Astrocyte (in vitro differentiated cells and primary cell): Measurements from ENCODE around the gene NECTIN1. TPM values are rescaled to one million over a fixed set of nuclear protein-coding genes. Genes with fewer than 3 reads are reported as not detected.

Source experiments
- DNase-seq: peaks from one replicate; pipeline ENCODE4 v3.0.0-alpha.2; 2010; ENCODE audit warnings: low read depth
- FAIRE-seq: peaks from 2 replicates; lab custom pipeline; 2011; peaks lifted over from hg19 to GRCh38; lab: Jason Lieb, UNC
- H2AFZ ChIP-seq: 2 replicates; pipeline ENCODE4 v1.6.0; 2012; ENCODE audit warnings: low read depth, low read length, inconsistent platforms
- H3K27ac ChIP-seq: 2 replicates; pipeline ENCODE4 v1.5.1; 2011; ENCODE audit warnings: low read depth, low read length, inconsistent platforms
- H3K27me3 ChIP-seq: 2 replicates; pipeline ENCODE4 v1.6.0; 2011; ENCODE audit warnings: low read length, inconsistent platforms; ENCODE audit not compliant: insufficient read depth
- H3K36me3 ChIP-seq: 2 replicates; pipeline ENCODE4 v1.5.1; 2011; ENCODE audit warnings: low read length, inconsistent platforms; ENCODE audit not compliant: insufficient read depth
- H3K4me1 ChIP-seq: 2 replicates; pipeline ENCODE4 v1.5.1; 2011; ENCODE audit warnings: low read length, inconsistent platforms; ENCODE audit not compliant: insufficient read depth
- H3K4me2 ChIP-seq: 2 replicates; pipeline ENCODE4 v1.6.0; 2012; ENCODE audit warnings: low read length, inconsistent platforms
- H3K4me3 ChIP-seq: 2 replicates; pipeline ENCODE4 v1.5.1; 2011; ENCODE audit warnings: low read depth, mild to moderate bottlenecking, low read length, inconsistent platforms; ENCODE audit not compliant: insufficient read depth
- H3K79me2 ChIP-seq: 2 replicates; pipeline ENCODE4 v1.6.0; 2012; ENCODE audit warnings: mild to moderate bottlenecking, low read length, inconsistent platforms; ENCODE audit not compliant: insufficient read depth
- H3K9ac ChIP-seq: 2 replicates; pipeline ENCODE4 v1.6.0; 2012; ENCODE audit warnings: mild to moderate bottlenecking, low read length, inconsistent platforms
- H3K9me3 ChIP-seq: 2 replicates; pipeline ENCODE4 v1.5.1; 2012; ENCODE audit warnings: low read depth, mild to moderate bottlenecking, low read length, inconsistent platforms; ENCODE audit not compliant: insufficient read depth
- H4K20me1 ChIP-seq: 2 replicates; pipeline ENCODE4 v1.6.0; 2012; ENCODE audit warnings: low read length, inconsistent platforms; ENCODE audit not compliant: insufficient read depth
- H3K27ac Mint-ChIP-seq: one replicate; pipeline ENCODE4 v1.8.0; 2021; ENCODE audit warnings: mild to moderate bottlenecking, mixed read lengths; ENCODE audit not compliant: unreplicated experiment
- H3K27me3 Mint-ChIP-seq: one replicate; pipeline ENCODE4 v1.8.0; 2021; ENCODE audit warnings: low read depth, mixed read lengths; ENCODE audit not compliant: unreplicated experiment
- H3K36me3 Mint-ChIP-seq: one replicate; pipeline ENCODE4 v1.8.0; 2021; ENCODE audit warnings: low read depth, mixed read lengths; ENCODE audit not compliant: unreplicated experiment
- H3K4me1 Mint-ChIP-seq: one replicate; pipeline ENCODE4 v1.8.0; 2021; ENCODE audit warnings: low read depth, mixed read lengths; ENCODE audit not compliant: unreplicated experiment
- H3K4me3 Mint-ChIP-seq: one replicate; pipeline ENCODE4 v1.8.0; 2021; ENCODE audit warnings: mild to moderate bottlenecking, moderate library complexity, mixed read lengths; ENCODE audit not compliant: unreplicated experiment
- H3K9me3 Mint-ChIP-seq: one replicate; pipeline ENCODE4 v1.8.0; 2021; ENCODE audit warnings: mild to moderate bottlenecking, mixed read lengths; ENCODE audit not compliant: unreplicated experiment
- EZH2 ChIP-seq: IDR thresholded peaks from 2 replicates; pipeline ENCODE4 v1.6.1; 2012; ENCODE audit warnings: mild to moderate bottlenecking, low read length, inconsistent platforms; ENCODE audit not compliant: insufficient read depth
- total RNA-seq: library from RNA; stranded (reverse); gene quantifications from 2 replicates; pipeline ENCODE4 v1.2.1, GENCODE V29; 2021
- TF ChIP-seq, protein P1 (sequence below): IDR thresholded peaks from 2 replicates; pipeline ENCODE4 v1.5.1; 2011; ENCODE audit warnings: low read depth, mild to moderate bottlenecking, inconsistent platforms, low read length, moderate library complexity; ENCODE audit not compliant: insufficient read depth

Gene NECTIN1
- total RNA-seq, 1 donor from 2014 or later, result 17.7 TPM

- Histone ChIP-seq H3K36me3 (no peaks in the 10 kb centered on the region), H3K4me2 (no peak overlapping the region), H3K4me3 (no peak overlapping the region), H4K20me1 (no peaks in the 10 kb centered on the region), H3K27ac (no peak overlapping the region), H3K4me1 (no peaks in the 10 kb centered on the region), H3K9me3 (no peaks in the 10 kb centered on the region), H3K9ac (no peak overlapping the region), H2AFZ (no peak overlapping the region), H3K27me3 (no peaks in the 10 kb centered on the region), H3K79me2 (no peaks in the 10 kb centered on the region)
- Mint-ChIP-seq H3K4me1 (no peaks in the 10 kb centered on the region), H3K36me3 (no peaks in the 10 kb centered on the region), H3K27me3 (peaks cover 53% of the 10 kb centered on the region), H3K4me3 (no peak overlapping the region), H3K9me3 (peaks cover 19% of the 10 kb centered on the region), H3K27ac (no peak overlapping the region)
- TF ChIP-seq EZH2, result no peak
- TF ChIP-seq, protein P1, sequence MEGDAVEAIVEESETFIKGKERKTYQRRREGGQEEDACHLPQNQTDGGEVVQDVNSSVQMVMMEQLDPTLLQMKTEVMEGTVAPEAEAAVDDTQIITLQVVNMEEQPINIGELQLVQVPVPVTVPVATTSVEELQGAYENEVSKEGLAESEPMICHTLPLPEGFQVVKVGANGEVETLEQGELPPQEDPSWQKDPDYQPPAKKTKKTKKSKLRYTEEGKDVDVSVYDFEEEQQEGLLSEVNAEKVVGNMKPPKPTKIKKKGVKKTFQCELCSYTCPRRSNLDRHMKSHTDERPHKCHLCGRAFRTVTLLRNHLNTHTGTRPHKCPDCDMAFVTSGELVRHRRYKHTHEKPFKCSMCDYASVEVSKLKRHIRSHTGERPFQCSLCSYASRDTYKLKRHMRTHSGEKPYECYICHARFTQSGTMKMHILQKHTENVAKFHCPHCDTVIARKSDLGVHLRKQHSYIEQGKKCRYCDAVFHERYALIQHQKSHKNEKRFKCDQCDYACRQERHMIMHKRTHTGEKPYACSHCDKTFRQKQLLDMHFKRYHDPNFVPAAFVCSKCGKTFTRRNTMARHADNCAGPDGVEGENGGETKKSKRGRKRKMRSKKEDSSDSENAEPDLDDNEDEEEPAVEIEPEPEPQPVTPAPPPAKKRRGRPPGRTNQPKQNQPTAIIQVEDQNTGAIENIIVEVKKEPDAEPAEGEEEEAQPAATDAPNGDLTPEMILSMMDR, result no peak
- DNase-seq (no peak), FAIRE-seq (no peak)
Observed at GRCh38 chr11:119635776-119636175, 93.2 kb downstream of the NECTIN1 start.

DNA sequence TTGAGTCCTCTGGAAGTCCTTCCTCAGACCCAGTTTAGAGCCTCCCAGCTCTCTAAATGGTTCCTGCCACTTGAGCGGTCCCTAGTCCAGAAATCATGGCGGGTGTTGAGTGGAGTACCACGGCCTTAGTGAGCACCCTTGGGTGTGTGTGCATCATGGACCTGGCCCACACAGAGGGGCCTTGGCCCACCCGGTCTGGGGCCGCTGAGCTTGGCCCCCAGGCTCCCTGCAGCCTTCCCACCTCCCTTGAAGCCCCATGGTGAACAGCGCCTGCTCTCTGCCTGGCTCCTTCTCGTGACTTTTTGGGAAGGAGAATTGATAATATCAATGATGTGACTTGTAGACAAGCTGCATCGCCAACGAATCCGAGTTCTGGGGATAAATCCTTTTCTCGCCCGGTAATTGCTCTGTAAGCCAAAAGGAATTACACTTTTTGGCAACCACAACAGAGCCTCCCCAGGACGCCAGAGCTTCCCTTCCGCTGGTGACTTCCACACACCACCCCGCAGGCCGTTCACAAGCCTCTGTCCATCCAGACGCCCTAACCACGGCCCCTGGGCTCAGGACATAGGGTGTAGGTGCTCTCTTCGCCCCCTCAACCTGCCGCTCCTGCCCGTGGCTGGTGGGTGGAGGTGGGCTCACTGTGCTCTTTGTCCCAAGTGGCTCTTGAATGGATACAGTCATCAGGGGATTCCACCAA lies 93.8 kb downstream of the NECTIN1 start:
- H3K27ac Mint-ChIP-seq, result no peak overlapping the region
- Histone ChIP-seq H2AFZ (no peak overlapping the region), H3K27me3 (no peaks in the 10 kb centered on the region)

More for the DNA sequence above, 93.8 kb downstream of the NECTIN1 start:
- no peaks in the 10 kb centered on the region for H3K79me2 ChIP-seq
- no peak overlapping the region for H3K27ac ChIP-seq
- H3K4me1 Mint-ChIP-seq, result no peaks in the 10 kb centered on the region
- peaks cover 52% of the 10 kb centered on the region for H3K27me3 Mint-ChIP-seq
- TF ChIP-seq, protein P1, result no peak
- no peak for TF ChIP-seq EZH2
- peaks cover 19% of the 10 kb centered on the region for H3K9me3 Mint-ChIP-seq
- no peaks in the 10 kb centered on the region for H3K9me3 ChIP-seq
- no peak overlapping the region for H3K4me3 ChIP-seq
- no peak for FAIRE-seq
- no peaks in the 10 kb centered on the region for H3K4me1 ChIP-seq
- no peaks in the 10 kb centered on the region for H4K20me1 ChIP-seq
- H3K4me2 ChIP-seq, result no peak overlapping the region
- DNase-seq, result no peak
- no peaks in the 10 kb centered on the region for H3K36me3 ChIP-seq
- no peaks in the 10 kb centered on the region for H3K36me3 Mint-ChIP-seq
- no peak overlapping the region for H3K4me3 Mint-ChIP-seq
- no peak overlapping the region for H3K9ac ChIP-seq
